ENCODE results near the gene NKX2-3. TPM values are rescaled to one million over a fixed set of nuclear protein-coding genes. Genes with fewer than 3 reads are reported as not detected.

Gene NKX2-3
- total RNA-seq: not detected in 2 replicates
- polyA plus RNA-seq: 0.39 TPM in 1 of 2 replicates, not detected in the other

- peak; percentile 62 to 94 for DNase-seq (ENCODE audit: low read depth in 1 of 2, low spot score in 1 of 2)
- peaks cover 13% of the 10 kb centered on the region for H3K4me1 ChIP-seq (ENCODE audit: low read depth)
Observed at GRCh38 chr10:99532687-99533495, at the start of gene NKX2-3. Gene NKX2-3, plus strand, starts transcription at chr10:99532942. Its CDS starts 190 bp downstream, at chr10:99533132.

GRCh38 chr10:99484626-99485581 lies 47.8 kb upstream of the NKX2-3 start:
- H3K27me3 ChIP-seq: peaks cover 30% of the 10 kb centered on the region
- no peaks in the 10 kb centered on the region for H3K4me1 ChIP-seq (ENCODE audit: low read depth)
- no peaks in the 10 kb centered on the region for H3K36me3 ChIP-seq
- no peak overlapping the region for H3K4me3 ChIP-seq
- no peak overlapping the region for H3K27ac ChIP-seq
- no peak for DNase-seq (ENCODE audit: low read depth in 1 of 2, low spot score in 1 of 2)
- H3K9me3 ChIP-seq (ENCODE audit: low read depth): no peaks in the 10 kb centered on the region
- TF ChIP-seq CTCF (IDR thresholded peaks at IDR 0.05; ENCODE audit: low read depth, low read length): no peak

More at GRCh38 chr10:99532687-99533495, at the start of gene NKX2-3:
- no peaks in the 10 kb centered on the region for H3K36me3 ChIP-seq
- no peak within 1 kb of the TSS for H3K27ac ChIP-seq
- peaks cover 100% of the 10 kb centered on the region for H3K27me3 ChIP-seq
- H3K9me3 ChIP-seq (ENCODE audit: low read depth): no peaks in the 10 kb centered on the region
- no peak for TF ChIP-seq CTCF (IDR thresholded peaks at IDR 0.05; ENCODE audit: low read depth, low read length)
- H3K4me3 ChIP-seq: peak within 1 kb of the TSS; percentile 14

GRCh38 chr10:99487125-99487807 lies 45.5 kb upstream of the NKX2-3 start:
- Histone ChIP-seq H3K4me3 (no peak overlapping the region), H3K27me3 (peaks cover 53% of the 10 kb centered on the region), H3K9me3 (ENCODE audit: low read depth) (no peaks in the 10 kb centered on the region), H3K4me1 (ENCODE audit: low read depth) (no peaks in the 10 kb centered on the region), H3K27ac (no peak overlapping the region), H3K36me3 (no peaks in the 10 kb centered on the region)
- TF ChIP-seq CTCF (IDR thresholded peaks at IDR 0.05; ENCODE audit: low read depth, low read length): no peak
- no peak for DNase-seq (ENCODE audit: low read depth in 1 of 2, low spot score in 1 of 2)

GRCh38 chr10:99489271-99489670 lies 43.5 kb upstream of the NKX2-3 start:
- peaks cover 51% of the 10 kb centered on the region for H3K27me3 ChIP-seq
- no peaks in the 10 kb centered on the region for H3K36me3 ChIP-seq
- H3K27ac ChIP-seq: no peak overlapping the region
- no peaks in the 10 kb centered on the region for H3K9me3 ChIP-seq (ENCODE audit: low read depth)
- no peaks in the 10 kb centered on the region for H3K4me1 ChIP-seq (ENCODE audit: low read depth)
- TF ChIP-seq CTCF (IDR thresholded peaks at IDR 0.05; ENCODE audit: low read depth, low read length): no peak
- DNase-seq (ENCODE audit: low read depth in 1 of 2, low spot score in 1 of 2): no peak
- H3K4me3 ChIP-seq: no peak overlapping the region

Measured in cardiac muscle cell (in vitro differentiated cells and primary cell).